ENCODE results near the gene SNX27. TPM values are rescaled to one million over a fixed set of nuclear protein-coding genes. Genes with fewer than 3 reads are reported as not detected.
"Not testable (repeated sequence)": the region's sequence is repeated elsewhere in the genome, so short reads cannot be mapped to it uniquely, and the experiment has no call there.

Gene SNX27
- total RNA-seq, 2 experiments from 2014 or later, result 24.5 to 26.0 TPM

DNA sequence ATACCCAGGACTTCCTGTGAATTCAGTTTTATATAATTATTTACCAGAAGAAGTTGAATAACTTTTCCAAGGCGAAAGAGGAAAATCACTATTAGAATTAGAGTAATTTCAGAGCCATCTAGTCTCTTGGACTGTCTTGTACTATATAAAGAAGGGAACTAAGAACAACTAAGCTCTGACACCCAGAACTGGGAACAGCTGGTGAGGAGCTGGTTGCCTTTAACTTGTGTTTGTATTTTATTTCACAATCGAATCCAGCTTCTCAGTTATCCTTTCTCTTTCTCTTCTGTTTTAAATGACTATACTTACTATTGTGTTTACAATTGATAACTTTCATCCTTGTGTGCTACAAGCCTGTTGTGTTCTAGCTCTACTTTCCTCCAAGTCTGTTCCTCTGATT, 8.4 kb downstream of the SNX27 start:
- ChIA-PET POLR2A (no interaction called here), CTCF (interaction anchor here (1.0 to 1.8 kb wide), 3 partner anchors 26 to 110 kb away, joined by 3 to 6 read pairs (median 3); partner anchors contain the start of gene CGN)
- Mint-ChIP-seq H3K4me1 (ENCODE audit: low read depth) (peaks cover 16% of the 10 kb centered on the region), H3K27ac (no peak overlapping the region), H3K36me3 (ENCODE audit: low read depth) (peaks cover 4% of the 10 kb centered on the region), H3K9me3 (ENCODE audit: insufficient read depth) (no peaks in the 10 kb centered on the region), H3K27me3 (ENCODE audit: low read depth) (no peaks in the 10 kb centered on the region), H3K4me3 (no peak overlapping the region)
- ATAC-seq (no peak), DNase-seq (no peak)

GRCh38 chr1:151621351-151621750, 9.5 kb downstream of the SNX27 start:
- POLR2A ChIA-PET, result no interaction called here
- peaks cover 9% of the 10 kb centered on the region for H3K4me1 Mint-ChIP-seq (ENCODE audit: low read depth)
- no peak overlapping the region for H3K4me3 Mint-ChIP-seq
- peaks cover 4% of the 10 kb centered on the region for H3K36me3 Mint-ChIP-seq (ENCODE audit: low read depth)
- CTCF ChIA-PET, result interaction anchor here (1.8 kb wide), 1 partner anchor 27 kb away, joined by 6 read pairs; no protein-coding TSS in a partner anchor
- no peak overlapping the region for H3K27ac Mint-ChIP-seq
- no peak for DNase-seq
- ATAC-seq, result no peak
- H3K27me3 Mint-ChIP-seq (ENCODE audit: low read depth), result no peaks in the 10 kb centered on the region
- H3K9me3 Mint-ChIP-seq (ENCODE audit: insufficient read depth), result no peaks in the 10 kb centered on the region

DNA sequence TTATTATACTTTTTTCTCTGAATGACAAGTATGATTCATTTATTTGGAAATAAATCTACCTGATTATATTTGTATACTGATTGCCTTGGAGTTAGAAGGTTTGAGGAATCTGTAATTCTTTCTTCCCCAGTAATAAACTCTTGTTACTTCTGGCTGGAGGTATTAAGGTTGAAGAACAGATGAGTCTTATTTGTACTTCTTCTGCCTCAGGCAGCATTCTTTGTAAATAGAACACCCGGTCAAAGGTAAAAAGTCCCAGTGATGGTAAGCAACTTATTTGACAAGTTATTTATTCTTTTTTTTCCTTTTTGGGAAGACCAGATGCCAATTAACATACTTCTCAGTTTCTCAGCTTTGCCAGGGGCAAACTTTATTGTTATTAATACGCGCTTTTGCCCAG, 12.9 kb downstream of the SNX27 start:
- Mint-ChIP-seq H3K9me3 (ENCODE audit: insufficient read depth) (no peaks in the 10 kb centered on the region), H3K27me3 (ENCODE audit: low read depth) (no peaks in the 10 kb centered on the region), H3K4me3 (no peak overlapping the region), H3K4me1 (ENCODE audit: low read depth) (peaks cover 4% of the 10 kb centered on the region), H3K36me3 (ENCODE audit: low read depth) (peaks cover 7% of the 10 kb centered on the region), H3K27ac (no peak overlapping the region)
- CTCF ChIA-PET, result no interaction called here
- ATAC-seq (no peak), DNase-seq (no peak)
- POLR2A ChIA-PET, result no interaction called here

DNA sequence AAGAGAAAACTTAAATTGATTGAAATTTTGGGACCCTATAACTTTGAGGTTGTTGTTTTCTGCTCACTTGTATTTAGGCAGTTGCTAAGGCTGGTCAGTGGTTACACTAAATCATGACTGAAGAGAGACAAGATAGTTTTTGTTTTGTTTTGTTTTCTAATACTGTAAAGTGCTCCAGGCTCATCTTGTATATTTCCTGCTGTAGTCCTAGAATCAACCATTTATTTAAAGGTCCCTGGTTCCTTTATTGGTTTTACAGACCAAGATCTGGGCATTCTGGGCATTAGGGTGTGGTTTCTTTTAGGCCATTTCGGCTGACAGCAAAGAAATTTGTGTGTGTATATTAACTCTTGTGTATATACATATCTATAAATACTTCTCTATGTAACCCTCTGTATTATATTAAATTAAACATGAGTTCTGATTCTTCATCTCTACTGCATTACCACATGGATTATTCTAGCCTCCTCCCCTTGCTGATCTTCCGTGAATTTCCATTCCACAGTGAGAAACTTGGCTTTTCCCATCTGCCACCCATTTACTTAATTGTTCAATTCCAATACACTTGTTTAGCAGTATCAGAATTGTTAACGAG, 15.0 kb downstream of the SNX27 start:
- ChIA-PET CTCF (interaction anchor here (0.6 kb wide), 1 partner anchor 33 kb away, joined by 3 read pairs; no protein-coding TSS in a partner anchor), POLR2A (no interaction called here)
- DNase-seq, result no peak
- no peak for ATAC-seq
- Mint-ChIP-seq H3K4me3 (no peak overlapping the region), H3K9me3 (ENCODE audit: insufficient read depth) (no peaks in the 10 kb centered on the region), H3K27ac (no peak overlapping the region), H3K27me3 (ENCODE audit: low read depth) (no peaks in the 10 kb centered on the region), H3K36me3 (ENCODE audit: low read depth) (peaks cover 7% of the 10 kb centered on the region), H3K4me1 (ENCODE audit: low read depth) (peaks cover 1% of the 10 kb centered on the region)

GRCh38 chr1:151629278-151629677, 17.4 kb downstream of the SNX27 start:
- Mint-ChIP-seq H3K27ac (no peak overlapping the region), H3K27me3 (ENCODE audit: low read depth) (no peaks in the 10 kb centered on the region), H3K4me1 (ENCODE audit: low read depth) (no peaks in the 10 kb centered on the region), H3K9me3 (ENCODE audit: insufficient read depth) (no peaks in the 10 kb centered on the region), H3K36me3 (ENCODE audit: low read depth) (peaks cover 7% of the 10 kb centered on the region), H3K4me3 (no peak overlapping the region)
- ChIA-PET POLR2A (no interaction called here), CTCF (interaction anchor here (1.0 to 1.3 kb wide), 2 partner anchors 19 to 36 kb away, joined by 3 to 4 read pairs; no protein-coding TSS in a partner anchor)
- no peak for ATAC-seq
- no peak for DNase-seq

DNA sequence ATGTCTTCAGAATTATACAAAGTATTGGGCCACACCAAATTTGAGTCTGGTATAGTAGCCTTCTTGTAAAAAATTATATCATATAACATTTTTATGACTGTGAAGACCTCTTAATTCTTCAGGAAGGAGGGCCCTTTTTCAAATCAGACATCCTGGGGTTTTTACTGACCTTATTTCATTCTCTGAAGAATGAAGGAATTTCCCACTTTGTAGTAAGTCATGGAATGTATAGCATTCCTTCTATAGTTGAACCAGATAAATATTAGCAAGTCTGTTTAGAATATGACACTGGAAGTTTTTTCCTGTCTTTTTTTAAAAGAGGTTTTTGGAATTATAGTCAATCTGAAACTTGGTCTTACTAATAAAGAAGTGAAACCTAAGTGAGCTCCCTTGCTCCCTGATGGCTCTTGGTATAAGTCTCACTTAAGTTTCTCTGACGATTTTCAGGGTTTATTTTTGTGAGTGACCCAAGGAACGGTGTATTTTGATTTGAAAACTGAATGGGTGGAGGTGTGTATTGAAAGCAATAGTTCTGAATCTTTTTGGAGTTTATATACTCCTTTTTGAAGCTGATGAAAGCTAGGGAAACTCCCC, 23.7 kb downstream of the SNX27 start:
- ChIA-PET CTCF (interaction anchor here (0.8 to 1.2 kb wide), 2 partner anchors 42 to 99 kb away, joined by 3 to 7 read pairs; no protein-coding TSS in a partner anchor), POLR2A (no interaction called here)
- no peak overlapping the region for H3K27ac Mint-ChIP-seq
- H3K9me3 Mint-ChIP-seq (ENCODE audit: insufficient read depth), result no peaks in the 10 kb centered on the region
- no peak overlapping the region for H3K4me3 Mint-ChIP-seq
- peaks cover 2% of the 10 kb centered on the region for H3K4me1 Mint-ChIP-seq (ENCODE audit: low read depth)
- H3K36me3 Mint-ChIP-seq (ENCODE audit: low read depth), result peaks cover 9% of the 10 kb centered on the region
- H3K27me3 Mint-ChIP-seq (ENCODE audit: low read depth), result no peaks in the 10 kb centered on the region
- DNase-seq (no peak), ATAC-seq (no peak)

DNA sequence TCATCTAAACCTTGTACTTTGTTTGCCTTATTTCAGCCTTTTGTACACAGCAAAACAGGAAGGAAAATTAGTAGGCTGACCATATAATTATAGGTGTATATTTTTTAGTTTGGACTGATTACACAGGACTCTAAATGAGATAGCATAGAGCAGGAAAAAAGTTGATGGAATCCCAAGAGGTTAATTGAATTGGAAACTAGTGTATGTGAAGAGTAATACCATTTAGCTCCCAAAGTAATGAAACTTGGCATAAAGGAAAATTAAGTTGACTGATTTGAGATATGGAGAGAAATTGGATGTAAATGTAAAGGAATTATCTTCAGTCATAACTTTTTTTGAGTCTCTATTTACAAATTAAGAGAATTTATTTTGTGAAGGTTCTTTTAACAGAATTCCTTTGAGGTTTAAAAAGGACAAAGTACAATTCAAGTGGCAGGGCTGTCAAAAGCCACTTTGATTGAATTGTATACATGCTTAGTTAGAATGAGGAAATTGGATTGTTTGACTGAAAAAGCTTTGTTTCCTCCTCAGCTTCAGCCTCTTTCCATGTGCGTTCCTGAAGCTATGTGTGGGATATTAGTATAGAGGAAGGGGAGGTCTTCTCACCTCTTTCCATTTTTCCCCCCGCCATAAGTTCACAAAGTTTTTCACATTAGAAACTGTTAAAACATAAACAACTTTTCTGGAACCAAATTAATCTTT, 26.4 kb downstream of the SNX27 start:
- ChIA-PET POLR2A (no interaction called here), CTCF (interaction anchor here (1.0 kb wide), 1 partner anchor 154 kb away, joined by 3 read pairs; no protein-coding TSS in a partner anchor)
- H3K4me1 Mint-ChIP-seq (ENCODE audit: low read depth), result peaks cover 2% of the 10 kb centered on the region

GRCh38 chr1:151638812-151639211, 27.0 kb downstream of the SNX27 start:
- H3K4me3 Mint-ChIP-seq, result no peak overlapping the region
- no peaks in the 10 kb centered on the region for H3K9me3 Mint-ChIP-seq (ENCODE audit: insufficient read depth)
- peaks cover 16% of the 10 kb centered on the region for H3K36me3 Mint-ChIP-seq (ENCODE audit: low read depth)
- no peak overlapping the region for H3K27ac Mint-ChIP-seq
- CTCF ChIA-PET, result no interaction called here
- H3K4me1 Mint-ChIP-seq (ENCODE audit: low read depth), result peaks cover 2% of the 10 kb centered on the region
- DNase-seq (no peak), ATAC-seq (no peak)
- no peaks in the 10 kb centered on the region for H3K27me3 Mint-ChIP-seq (ENCODE audit: low read depth)
- POLR2A ChIA-PET, result interaction anchor here (0.6 to 0.9 kb wide), 2 partner anchors 121 to 200 kb away, joined by 3 to 6 read pairs; no protein-coding TSS in a partner anchor

More for the DNA sequence above, 26.4 kb downstream of the SNX27 start:
- Mint-ChIP-seq H3K4me3 (no peak overlapping the region), H3K27ac (no peak overlapping the region), H3K27me3 (ENCODE audit: low read depth) (no peaks in the 10 kb centered on the region), H3K36me3 (ENCODE audit: low read depth) (peaks cover 16% of the 10 kb centered on the region), H3K9me3 (ENCODE audit: insufficient read depth) (no peaks in the 10 kb centered on the region)
- ATAC-seq, result no peak
- no peak for DNase-seq

DNA sequence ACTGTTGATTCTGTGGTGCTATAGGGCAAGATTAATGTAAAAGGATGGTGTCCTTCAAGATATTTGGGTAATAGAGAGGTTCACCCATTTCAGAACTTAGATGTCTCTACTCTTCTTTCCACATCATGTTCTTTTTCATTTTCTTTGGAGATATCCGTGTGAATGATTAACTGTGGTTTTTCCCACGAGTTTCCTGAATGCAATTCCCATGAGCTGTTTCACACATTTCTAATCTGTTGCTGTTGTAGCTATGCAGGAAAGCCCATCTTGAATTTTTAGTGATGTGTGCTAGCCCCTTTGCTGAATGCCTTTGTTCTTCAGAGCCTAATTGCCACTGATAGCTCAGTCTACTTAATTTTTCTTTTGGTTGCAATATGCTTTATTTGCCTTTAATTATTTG, 27.6 kb downstream of the SNX27 start:
- H3K36me3 Mint-ChIP-seq (ENCODE audit: low read depth), result peaks cover 16% of the 10 kb centered on the region
- ChIA-PET POLR2A (interaction anchor here (0.6 to 0.9 kb wide), 2 partner anchors 122 to 200 kb away, joined by 3 to 6 read pairs; no protein-coding TSS in a partner anchor), CTCF (interaction anchor here (1.3 kb wide), 1 partner anchor 50 kb away, joined by 3 read pairs; no protein-coding TSS in a partner anchor)
- no peaks in the 10 kb centered on the region for H3K9me3 Mint-ChIP-seq (ENCODE audit: insufficient read depth)
- no peak overlapping the region for H3K4me3 Mint-ChIP-seq
- no peak for DNase-seq
- ATAC-seq, result no peak
- peaks cover 2% of the 10 kb centered on the region for H3K4me1 Mint-ChIP-seq (ENCODE audit: low read depth)
- no peaks in the 10 kb centered on the region for H3K27me3 Mint-ChIP-seq (ENCODE audit: low read depth)
- H3K27ac Mint-ChIP-seq, result no peak overlapping the region

GRCh38 chr1:151641229-151641628, 29.4 kb downstream of the SNX27 start:
- H3K27ac Mint-ChIP-seq, result no peak overlapping the region
- H3K4me1 Mint-ChIP-seq (ENCODE audit: low read depth), result peaks cover 2% of the 10 kb centered on the region
- H3K36me3 Mint-ChIP-seq (ENCODE audit: low read depth), result peaks cover 19% of the 10 kb centered on the region
- ATAC-seq (no peak), DNase-seq (no peak)
- H3K4me3 Mint-ChIP-seq, result no peak overlapping the region
- ChIA-PET CTCF (interaction anchor here (1.0 to 1.2 kb wide), 2 partner anchors 14 to 47 kb away, joined by 3 read pairs; no protein-coding TSS in a partner anchor), POLR2A (no interaction called here)
- H3K27me3 Mint-ChIP-seq (ENCODE audit: low read depth), result no peaks in the 10 kb centered on the region
- no peaks in the 10 kb centered on the region for H3K9me3 Mint-ChIP-seq (ENCODE audit: insufficient read depth)

DNA sequence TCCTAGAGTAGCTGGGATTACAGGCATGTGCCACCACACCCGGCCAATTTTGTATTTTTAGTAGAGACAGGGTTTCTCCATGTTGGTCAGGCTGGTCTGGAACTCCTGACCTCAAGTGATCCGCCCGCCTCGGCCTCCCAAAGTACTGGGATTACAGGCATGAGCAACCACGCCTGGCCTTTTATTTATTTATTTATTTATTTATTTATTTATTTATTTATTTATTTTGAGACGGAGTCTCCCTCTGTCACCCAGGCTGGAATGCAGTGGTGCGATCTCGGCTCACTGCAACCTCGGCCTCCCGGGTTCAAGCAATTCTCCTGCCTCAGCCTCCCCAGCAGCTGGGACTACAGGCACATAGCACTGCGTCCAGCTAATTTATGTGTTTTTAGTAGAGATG, 31.2 kb downstream of the SNX27 start:
- H3K27ac Mint-ChIP-seq; POLR2A ChIA-PET; DNase-seq; ATAC-seq; H3K4me3 Mint-ChIP-seq; H3K27me3 Mint-ChIP-seq (ENCODE audit: low read depth); H3K4me1 Mint-ChIP-seq (ENCODE audit: low read depth); CTCF ChIA-PET; H3K9me3 Mint-ChIP-seq (ENCODE audit: insufficient read depth): not testable (repeated sequence)
- peaks cover 20% of the 10 kb centered on the region for H3K36me3 Mint-ChIP-seq (ENCODE audit: low read depth)

GRCh38 chr1:151644001-151644400, 32.2 kb downstream of the SNX27 start:
- Mint-ChIP-seq H3K27me3 (ENCODE audit: low read depth) (no peaks in the 10 kb centered on the region), H3K27ac (no peak overlapping the region), H3K9me3 (ENCODE audit: insufficient read depth) (no peaks in the 10 kb centered on the region), H3K36me3 (ENCODE audit: low read depth) (peaks cover 26% of the 10 kb centered on the region), H3K4me3 (no peak overlapping the region), H3K4me1 (ENCODE audit: low read depth) (peaks cover 2% of the 10 kb centered on the region)
- ChIA-PET CTCF (no interaction called here), POLR2A (no interaction called here)
- DNase-seq (no peak), ATAC-seq (no peak)
